GM19468 (cell line): Measurements from ENCODE around the gene SLC2A4RG.

Source experiments
- ATAC-seq: cut with Tn5 transposase; IDR thresholded peaks from one replicate; pipeline ENCODE4 v1.9.1; 2021; ENCODE audit warnings: mild to moderate bottlenecking, moderate library complexity, moderate number of reproducible peaks; ENCODE audit not compliant: unreplicated experiment; ENCODE audit errors: extremely low read depth

Gene SLC2A4RG

GRCh38 chr20:63739130-63740069 lies at the start of gene SLC2A4RG:
TSS of gene SLC2A4RG (plus strand) at chr20:63739776. CDS start at chr20:63739913, 137 bp downstream.
- peak; percentile 22 for ATAC-seq

- no peak for ATAC-seq
These were observed 49.3 kb upstream of the SLC2A4RG start for GRCh38 chr20:63690003-63690897.

- no peak for ATAC-seq
These were observed 48.5 kb upstream of the SLC2A4RG start for GRCh38 chr20:63690898-63691710.

- no peak for ATAC-seq
These were observed 47.7 kb upstream of the SLC2A4RG start for GRCh38 chr20:63691711-63692435.

GRCh38 chr20:63692436-63693082 lies 47.0 kb upstream of the SLC2A4RG start:
- no peak for ATAC-seq

- ATAC-seq: no peak
These were observed 46.4 kb upstream of the SLC2A4RG start for GRCh38 chr20:63693083-63693732.

GRCh38 chr20:63693733-63694583 lies 45.6 kb upstream of the SLC2A4RG start:
- no peak for ATAC-seq

GRCh38 chr20:63694584-63695423 lies 44.8 kb upstream of the SLC2A4RG start:
- no peak for ATAC-seq

GRCh38 chr20:63695424-63696305 lies 43.9 kb upstream of the SLC2A4RG start:
- no peak for ATAC-seq

GRCh38 chr20:63696306-63696627 lies 43.3 kb upstream of the SLC2A4RG start:
- no peak for ATAC-seq

- ATAC-seq: no peak
These were observed 42.8 kb upstream of the SLC2A4RG start, which contains the start of gene TNFRSF6B for GRCh38 chr20:63696628-63697356. TSS of gene TNFRSF6B (plus strand) at chr20:63696652. CDS start at chr20:63696768, 116 bp downstream.

- no peak for ATAC-seq
These were observed 42.2 kb upstream of the SLC2A4RG start for GRCh38 chr20:63697357-63697867.

GRCh38 chr20:63697868-63698545 lies 41.6 kb upstream of the SLC2A4RG start:
- ATAC-seq: no peak

- no peak for ATAC-seq
These were observed 40.7 kb upstream of the SLC2A4RG start for GRCh38 chr20:63698739-63699465.
